GM21360 (cell line): ENCODE data around the gene ATP9B.
"Not testable (repeated sequence)": the region's sequence is repeated elsewhere in the genome, so short reads cannot be mapped to it uniquely, and the experiment has no call there.

ENCODE experiments used
- ATAC-seq: cut with Tn5 transposase; IDR thresholded peaks from one replicate; pipeline ENCODE4 v1.9.1; 2021; ENCODE audit warnings: mild to moderate bottlenecking, moderate library complexity; ENCODE audit not compliant: unreplicated experiment

ATP9B gene

GRCh38 chr18:79129120-79129519 is 59.9 kb downstream of the ATP9B start:
- no peak for ATAC-seq

- no peak for ATAC-seq
These were observed 64.5 kb downstream of the ATP9B start for GRCh38 chr18:79133724-79134123.

- no peak for ATAC-seq
These were observed 66.7 kb downstream of the ATP9B start for GRCh38 chr18:79135924-79136323.

GRCh38 chr18:79136742-79137141 is 67.5 kb downstream of the ATP9B start:
- no peak for ATAC-seq

- no peak for ATAC-seq
These were observed 70.0 kb downstream of the ATP9B start for GRCh38 chr18:79139206-79139605.

GRCh38 chr18:79147014-79147413 is 77.8 kb downstream of the ATP9B start:
- ATAC-seq, result no peak

GRCh38 chr18:79151191-79151590 is 82.0 kb downstream of the ATP9B start:
- ATAC-seq, result no peak

- ATAC-seq, result no peak
These were observed 87.1 kb downstream of the ATP9B start for GRCh38 chr18:79156327-79156726.

- no peak for ATAC-seq
These were observed 95.5 kb downstream of the ATP9B start for GRCh38 chr18:79164706-79165105.

GRCh38 chr18:79166702-79167101 is 97.5 kb downstream of the ATP9B start:
- no peak for ATAC-seq

- ATAC-seq, result no peak
These were observed 98.5 kb downstream of the ATP9B start for GRCh38 chr18:79167526-79168190.

GRCh38 chr18:79169958-79170555 is 100.9 kb downstream of the ATP9B start:
- ATAC-seq, result no peak

- not testable (repeated sequence) for ATAC-seq
These were observed 103.1 kb downstream of the ATP9B start for GRCh38 chr18:79172331-79172730.

GRCh38 chr18:79173742-79174141 is 104.5 kb downstream of the ATP9B start:
- ATAC-seq, result no peak

GRCh38 chr18:79178113-79178531 is 108.9 kb downstream of the ATP9B start:
- no peak for ATAC-seq

- ATAC-seq, result no peak
These were observed 113.0 kb downstream of the ATP9B start for GRCh38 chr18:79182047-79182713.

- ATAC-seq, result no peak
These were observed 116.5 kb downstream of the ATP9B start for GRCh38 chr18:79185648-79186047.

GRCh38 chr18:79186649-79187048 is 117.5 kb downstream of the ATP9B start:
- no peak for ATAC-seq

- ATAC-seq, result no peak
These were observed 118.5 kb downstream of the ATP9B start for GRCh38 chr18:79187532-79188277.

- no peak for ATAC-seq
These were observed 122.2 kb downstream of the ATP9B start for GRCh38 chr18:79191418-79191817.

- no peak for ATAC-seq
These were observed 122.8 kb downstream of the ATP9B start for GRCh38 chr18:79191956-79192355.

GRCh38 chr18:79193826-79194225 is 124.6 kb downstream of the ATP9B start:
- ATAC-seq, result no peak
